NCI-H446 treated with DMSO at 0.1 percent for 48 hours (cell line): ENCODE measurements around the gene MPO.

Experiments used
- DNase-seq: peaks from one replicate; lab custom pipeline; 2025; lab: John Stamatoyannopoulos, UW

MPO gene

GRCh38 chr17:58307468-58308172 is 26.9 kb upstream of the MPO start:
- no peak for DNase-seq

- no peak for DNase-seq
Observed at GRCh38 chr17:58306131-58306951, 25.6 kb upstream of the MPO start.

GRCh38 chr17:58305626-58306025 is 24.9 kb upstream of the MPO start:
- DNase-seq: no peak

- DNase-seq: no peak
Observed at GRCh38 chr17:58304750-58305486, 24.2 kb upstream of the MPO start.

GRCh38 chr17:58303971-58304749 is 23.4 kb upstream of the MPO start:
- DNase-seq: no peak

- no peak for DNase-seq
Observed at GRCh38 chr17:58302919-58303585, 22.3 kb upstream of the MPO start.

- DNase-seq: no peak
Observed at GRCh38 chr17:58302171-58302918, 21.6 kb upstream of the MPO start.

- DNase-seq: no peak
Observed at GRCh38 chr17:58301504-58302150, 20.9 kb upstream of the MPO start.

GRCh38 chr17:58300336-58300735 is 19.6 kb upstream of the MPO start:
- DNase-seq: no peak

- no peak for DNase-seq
Observed at GRCh38 chr17:58294034-58294433, 13.3 kb upstream of the MPO start.

GRCh38 chr17:58291246-58291645 is 10.5 kb upstream of the MPO start:
- DNase-seq: no peak

- no peak for DNase-seq
Observed at GRCh38 chr17:58289869-58290268, 9.1 kb upstream of the MPO start.

GRCh38 chr17:58285422-58285810 is 4.7 kb upstream of the MPO start:
- DNase-seq: no peak

- DNase-seq: no peak
Observed at GRCh38 chr17:58284613-58285421, 4.1 kb upstream of the MPO start.

- no peak for DNase-seq
Observed at GRCh38 chr17:58283674-58284612, 3.2 kb upstream of the MPO start.

GRCh38 chr17:58282442-58282841 is 1.7 kb upstream of the MPO start:
- no peak for DNase-seq

GRCh38 chr17:58281511-58282011 is 826 bp upstream of the MPO start:
- no peak for DNase-seq
